GM23338 (cell line): ENCODE results near the gene SLC35D3. TPM values are rescaled to one million over a fixed set of nuclear protein-coding genes. Genes with fewer than 3 reads are reported as not detected.
"Not testable (repeated sequence)": the region's sequence is repeated elsewhere in the genome, so short reads cannot be mapped to it uniquely, and the experiment has no call there.

Experiments used
- ATAC-seq: fragments of 200-7000 bp; cut with Tn5 transposase; 3 replicates; pipeline ENCODE4 v1.9.1; 2020
- DNase-seq: peaks from one replicate; pipeline ENCODE4 v3.0.0-alpha.2; 2015; ENCODE audit warnings: low spot score
- H2AFZ ChIP-seq: fragments of 200-600 bp; sonication (generic); 2 replicates; pipeline ENCODE4 v1.8.0; 2016; ENCODE audit warnings: antibody characterized with exemption, mild to moderate bottlenecking, moderate library complexity
- H3F3A ChIP-seq: fragments of 200-600 bp; sonication (generic); replicated peaks from 2 replicates; pipeline ENCODE4 v1.8.0; 2017; ENCODE audit warnings: antibody characterized with exemption, mixed run types, low read depth
- H3K27ac ChIP-seq: fragments of 200-600 bp; sonication (generic); 2 replicates; pipeline ENCODE4 v1.6.1; 2016; ENCODE audit warnings: low read depth
- H3K27me3 ChIP-seq: fragments of 200-600 bp; sonication (generic); 2 replicates; pipeline ENCODE4 v1.8.0; 2016; ENCODE audit warnings: mild to moderate bottlenecking, mixed run types, moderate library complexity; ENCODE audit not compliant: insufficient read depth
- H3K36me3 ChIP-seq: fragments of 200-600 bp; sonication (generic); 2 replicates; pipeline ENCODE4 v1.8.0; 2016; ENCODE audit warnings: mild to moderate bottlenecking; ENCODE audit not compliant: insufficient read depth
- H3K4me1 ChIP-seq: fragments of 200-600 bp; sonication (generic); 2 replicates; pipeline ENCODE4 v1.8.0; 2016; ENCODE audit warnings: mild to moderate bottlenecking, moderate library complexity; ENCODE audit not compliant: insufficient read depth
- H3K4me2 ChIP-seq: fragments of 200-600 bp; sonication (generic); 2 replicates; pipeline ENCODE4 v1.7.1; 2017; ENCODE audit warnings: mixed run types
- H3K4me3 ChIP-seq: fragments of 200-600 bp; sonication (generic); 2 replicates; pipeline ENCODE4 v1.6.1; 2016; ENCODE audit warnings: mixed run types
- H3K79me2 ChIP-seq: fragments of 200-600 bp; sonication (generic); replicated peaks from 2 replicates; pipeline ENCODE4 v1.8.0; 2017; ENCODE audit warnings: mild to moderate bottlenecking; ENCODE audit not compliant: insufficient read depth
- H3K9me2 ChIP-seq: fragments of 200-600 bp; sonication (generic); 2 replicates; pipeline ENCODE4 v1.8.0; 2017; ENCODE audit not compliant: insufficient read depth
- H4K20me1 ChIP-seq: fragments of 200-600 bp; sonication (generic); replicated peaks from 2 replicates; pipeline ENCODE4 v1.8.0; 2017; ENCODE audit warnings: mild to moderate bottlenecking; ENCODE audit not compliant: insufficient read depth
- H3K27ac Mint-ChIP-seq: 2 replicates; pipeline ENCODE4 v1.8.0; 2020; ENCODE audit warnings: inconsistent platforms, mild to moderate bottlenecking, moderate library complexity, mixed read lengths
- H3K27me3 Mint-ChIP-seq: 3 replicates; pipeline ENCODE4 v1.8.0; 2022; ENCODE audit warnings: low read depth, mild to moderate bottlenecking, moderate library complexity, mixed read lengths, inconsistent platforms; ENCODE audit not compliant: insufficient read depth, poor library complexity
- H3K36me3 Mint-ChIP-seq: 3 replicates; pipeline ENCODE4 v1.8.0; 2021; ENCODE audit warnings: low read depth, mild to moderate bottlenecking, inconsistent platforms, moderate library complexity, mixed read lengths
- H3K4me1 Mint-ChIP-seq: 3 replicates; pipeline ENCODE4 v1.8.0; 2020; ENCODE audit warnings: mild to moderate bottlenecking, inconsistent platforms, mixed read lengths
- H3K4me3 Mint-ChIP-seq: 3 replicates; pipeline ENCODE4 v1.8.0; 2021; ENCODE audit warnings: moderate library complexity, mild to moderate bottlenecking, inconsistent platforms, mixed read lengths
- H3K9me3 Mint-ChIP-seq: 3 replicates; pipeline ENCODE4 v1.8.0; 2020; ENCODE audit warnings: moderate library complexity, mild to moderate bottlenecking, inconsistent platforms, mixed read lengths
- EZH2 ChIP-seq: fragments of 200-600 bp; sonication (generic); IDR thresholded peaks from one replicate; pipeline ENCODE4 v1.8.0; 2017; ENCODE audit warnings: antibody characterized with exemption, mild to moderate bottlenecking, low read depth; ENCODE audit not compliant: unreplicated experiment
- POLR2AphosphoS5 ChIP-seq: IDR thresholded peaks from 2 replicates; pipeline ENCODE4 v1.6.1; 2016; ENCODE audit warnings: antibody characterized with exemption, low read depth
- REST ChIP-seq: IDR thresholded peaks from one replicate; pipeline ENCODE4 v1.6.1; 2018; ENCODE audit warnings: antibody characterized with exemption; ENCODE audit not compliant: unreplicated experiment
- STAT1 ChIP-seq: IDR thresholded peaks from one replicate; pipeline ENCODE4 v1.6.1; 2016; ENCODE audit warnings: antibody characterized with exemption; ENCODE audit not compliant: unreplicated experiment
- ZNF114 ChIP-seq: fragments of 250-450 bp; sonication (Bioruptor Pico); IDR thresholded peaks from 2 replicates; pipeline ENCODE4 v1.5.0; 2020; ENCODE audit warnings: mild to moderate bottlenecking, moderate library complexity
- ZNF331 ChIP-seq: fragments of 250-450 bp; sonication (Bioruptor Pico); IDR thresholded peaks from 2 replicates; pipeline ENCODE4 v1.5.0; 2020; ENCODE audit warnings: low read depth, mild to moderate bottlenecking, moderate library complexity
- polyA plus RNA-seq: library from polyadenylated mRNA; unstranded; fragments of >200 nt; fragmentation: Nextera tagmentation; extraction: Ambion mirVana; gene quantifications from 2 replicates; pipeline ENCODE4 v1.2.1, GENCODE V29; 2016
- total RNA-seq: library from RNA; depleted of rRNA; stranded (reverse); fragments of >200 nt; shearing (Covaris generic); gene quantifications from 2 replicates; pipeline ENCODE4 v1.2.3, GENCODE V29; 2014
- TF ChIP-seq, protein P1 (sequence below), 2 experiments: fragments of 200-600 bp in 1 of 2; sonication (generic) in 1 of 2; conservative IDR thresholded peaks; 2 replicates each; pipeline versions ENCODE4 v1.5.1 to v1.6.1; 2016 to 2017; ENCODE audit warnings: antibody characterized with exemption in 2 of 2, low read depth in 2 of 2, mild to moderate bottlenecking in 2 of 2, moderate library complexity in 1 of 2

The SLC35D3 gene
- total and polyA plus RNA-seq, 2 experiments from 2014 or later = 0.59 to 1.6 TPM

DNA sequence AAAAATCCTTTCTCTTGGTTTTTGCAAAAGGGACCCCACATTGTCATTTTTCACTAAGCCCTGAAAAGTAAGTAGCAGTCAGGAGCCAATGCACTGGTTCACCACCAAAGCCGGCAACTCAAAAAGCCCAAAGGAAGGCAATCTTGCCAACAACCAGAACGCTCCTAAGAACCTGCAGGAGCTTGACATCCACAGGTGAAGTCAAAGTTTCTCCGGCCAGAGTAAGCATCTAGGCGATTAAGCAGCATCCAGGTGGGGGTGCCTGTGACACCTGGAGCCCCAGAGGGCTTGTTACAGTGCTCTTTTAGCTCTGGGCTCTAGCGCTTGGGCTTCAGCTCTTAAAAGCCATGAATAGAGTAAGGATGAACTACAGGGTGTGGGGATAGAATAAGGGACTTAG lies 36.1 kb downstream of the SLC35D3 start (continued):
- TF ChIP-seq ZNF114 (CRISPR knock-in tag) (no peak), POLR2AphosphoS5 (no peak), REST (no peak), ZNF331 (CRISPR knock-in tag) (no peak), EZH2 (no peak)
- TF ChIP-seq, protein P1, sequence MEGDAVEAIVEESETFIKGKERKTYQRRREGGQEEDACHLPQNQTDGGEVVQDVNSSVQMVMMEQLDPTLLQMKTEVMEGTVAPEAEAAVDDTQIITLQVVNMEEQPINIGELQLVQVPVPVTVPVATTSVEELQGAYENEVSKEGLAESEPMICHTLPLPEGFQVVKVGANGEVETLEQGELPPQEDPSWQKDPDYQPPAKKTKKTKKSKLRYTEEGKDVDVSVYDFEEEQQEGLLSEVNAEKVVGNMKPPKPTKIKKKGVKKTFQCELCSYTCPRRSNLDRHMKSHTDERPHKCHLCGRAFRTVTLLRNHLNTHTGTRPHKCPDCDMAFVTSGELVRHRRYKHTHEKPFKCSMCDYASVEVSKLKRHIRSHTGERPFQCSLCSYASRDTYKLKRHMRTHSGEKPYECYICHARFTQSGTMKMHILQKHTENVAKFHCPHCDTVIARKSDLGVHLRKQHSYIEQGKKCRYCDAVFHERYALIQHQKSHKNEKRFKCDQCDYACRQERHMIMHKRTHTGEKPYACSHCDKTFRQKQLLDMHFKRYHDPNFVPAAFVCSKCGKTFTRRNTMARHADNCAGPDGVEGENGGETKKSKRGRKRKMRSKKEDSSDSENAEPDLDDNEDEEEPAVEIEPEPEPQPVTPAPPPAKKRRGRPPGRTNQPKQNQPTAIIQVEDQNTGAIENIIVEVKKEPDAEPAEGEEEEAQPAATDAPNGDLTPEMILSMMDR (conservative IDR thresholded peaks at IDR 0.05; ENCODE audit: low read depth in 2 of 2) = no peak

- Histone ChIP-seq H3K79me2 (no peaks in the 10 kb centered on the region), H3K27ac (no peak overlapping the region; the same call in 1 of the 2 replicates), H3K4me2 (0 out of 2 replicates have a peak overlapping the region, but pooled peaks have one; percentile 22), H3F3A (no peaks in the 10 kb centered on the region), H2AFZ (no peak overlapping the region), H3K36me3 (no peaks in the 10 kb centered on the region), H3K4me3 (no peak overlapping the region), H3K4me1 (peaks cover 55% of the 10 kb centered on the region), H3K9me2 (no peaks in the 10 kb centered on the region), H3K27me3 (no peaks in the 10 kb centered on the region), H4K20me1 (no peaks in the 10 kb centered on the region)
- TF ChIP-seq STAT1 = no peak
- TF ChIP-seq, protein P1 (conservative IDR thresholded peaks at IDR 0.05; ENCODE audit: low read depth in 2 of 2) = peak in 1 of 2 experiments; percentile 30; a peak in 1 of 4 replicates
- Mint-ChIP-seq H3K9me3 (no peaks in the 10 kb centered on the region), H3K27me3 (peaks cover 9% of the 10 kb centered on the region), H3K36me3 (no peaks in the 10 kb centered on the region), H3K4me1 (peaks cover 56% of the 10 kb centered on the region), H3K4me3 (no peak overlapping the region), H3K27ac (no peak overlapping the region)
- peak; percentile 68 for DNase-seq
- ATAC-seq = peak; percentile 58
These were observed 37.4 kb downstream of the SLC35D3 start for GRCh38 chr6:136959471-136959891.

- 0 out of 2 replicates have a peak overlapping the region, but pooled peaks have one; percentile 20 for H3K27ac ChIP-seq
These were observed 37.8 kb downstream of the SLC35D3 start for GRCh38 chr6:136959935-136960334.

More at GRCh38 chr6:136959935-136960334, 37.8 kb downstream of the SLC35D3 start:
- H4K20me1 ChIP-seq, ATAC-seq, H3K27ac Mint-ChIP-seq, H3K4me3 ChIP-seq, H2AFZ ChIP-seq, H3K9me3 Mint-ChIP-seq, H3K9me2 ChIP-seq, H3K36me3 ChIP-seq, DNase-seq, H3K36me3 Mint-ChIP-seq, H3F3A ChIP-seq, H3K4me3 Mint-ChIP-seq, H3K79me2 ChIP-seq, H3K27me3 Mint-ChIP-seq, H3K27me3 ChIP-seq: not testable (repeated sequence)
- peaks cover 51% of the 10 kb centered on the region for H3K4me1 ChIP-seq
- 0 out of 2 replicates have a peak overlapping the region, but pooled peaks have one; percentile 22 for H3K4me2 ChIP-seq
- H3K4me1 Mint-ChIP-seq = peaks cover 55% of the 10 kb centered on the region
